HG02884 (cell line): Measurements from ENCODE around the gene ATP6V1E1.
"Not testable (repeated sequence)": the region's sequence is repeated elsewhere in the genome, so short reads cannot be mapped to it uniquely, and the experiment has no call there.

Experiments used
- ATAC-seq: cut with Tn5 transposase; IDR thresholded peaks from one replicate; pipeline ENCODE4 v1.9.1; 2021; ENCODE audit warnings: mild to moderate bottlenecking, moderate library complexity; ENCODE audit not compliant: unreplicated experiment

Gene ATP6V1E1

DNA sequence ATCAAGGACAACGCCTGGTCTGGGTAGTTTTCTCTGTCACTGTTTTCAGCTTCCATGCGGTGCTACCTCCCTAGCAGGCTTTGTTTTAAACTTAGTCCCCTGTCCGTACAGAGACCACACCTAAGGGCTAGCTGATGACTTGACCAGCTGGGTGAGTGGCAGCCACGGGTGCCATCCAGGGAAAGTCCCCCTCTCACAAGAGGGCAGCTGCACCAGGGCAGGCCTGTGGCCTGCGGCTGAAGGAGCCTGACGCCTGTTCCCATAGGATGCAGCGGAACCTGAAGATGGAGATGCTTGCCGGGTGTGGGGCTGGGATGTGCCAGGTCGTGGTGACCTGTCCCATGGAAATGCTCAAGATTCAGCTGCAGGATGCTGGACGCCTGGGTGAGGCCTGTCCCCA is 45.4 kb downstream of the ATP6V1E1 start:
- ATAC-seq: no peak

DNA sequence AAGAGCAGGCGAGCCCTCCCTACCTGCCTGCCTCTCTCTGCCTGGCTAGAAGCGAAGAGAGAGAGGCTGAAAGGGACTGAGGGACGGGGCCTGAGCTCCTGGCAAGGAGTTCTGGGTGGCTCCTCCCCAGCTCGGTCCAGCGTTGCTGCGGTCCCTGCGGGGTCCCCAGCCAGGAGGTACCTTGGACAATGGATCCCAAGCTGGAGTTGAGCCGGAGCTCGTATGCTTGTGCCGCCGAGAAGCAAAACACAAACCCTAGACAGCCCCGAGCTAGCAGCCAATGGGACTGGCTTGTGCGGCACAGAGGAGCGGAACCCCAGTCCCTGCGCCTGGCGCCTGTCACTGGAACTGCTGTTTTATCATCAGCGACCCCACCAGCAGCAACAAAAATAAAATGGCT is 46.9 kb downstream of the ATP6V1E1 start:
- ATAC-seq: no peak

DNA sequence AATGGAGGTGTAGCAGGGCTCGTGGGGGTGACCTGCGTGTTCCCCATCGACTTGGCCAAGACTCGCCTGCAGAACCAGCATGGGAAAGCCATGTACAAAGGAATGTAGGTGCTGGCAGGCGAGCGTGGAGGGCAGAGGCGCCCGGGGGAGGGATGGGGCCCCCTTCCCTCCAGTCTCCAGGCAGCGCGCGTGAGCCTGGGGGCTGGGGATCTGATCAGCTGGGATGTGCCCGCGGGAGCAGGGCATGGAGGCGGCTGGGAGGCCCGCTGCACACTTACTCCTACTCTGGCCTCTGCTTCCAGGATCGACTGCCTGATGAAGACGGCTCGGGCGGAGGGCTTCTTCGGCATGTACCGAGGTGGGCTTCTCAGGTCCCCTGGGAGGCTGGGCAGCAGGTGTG is 47.5 kb downstream of the ATP6V1E1 start:
- no peak for ATAC-seq

DNA sequence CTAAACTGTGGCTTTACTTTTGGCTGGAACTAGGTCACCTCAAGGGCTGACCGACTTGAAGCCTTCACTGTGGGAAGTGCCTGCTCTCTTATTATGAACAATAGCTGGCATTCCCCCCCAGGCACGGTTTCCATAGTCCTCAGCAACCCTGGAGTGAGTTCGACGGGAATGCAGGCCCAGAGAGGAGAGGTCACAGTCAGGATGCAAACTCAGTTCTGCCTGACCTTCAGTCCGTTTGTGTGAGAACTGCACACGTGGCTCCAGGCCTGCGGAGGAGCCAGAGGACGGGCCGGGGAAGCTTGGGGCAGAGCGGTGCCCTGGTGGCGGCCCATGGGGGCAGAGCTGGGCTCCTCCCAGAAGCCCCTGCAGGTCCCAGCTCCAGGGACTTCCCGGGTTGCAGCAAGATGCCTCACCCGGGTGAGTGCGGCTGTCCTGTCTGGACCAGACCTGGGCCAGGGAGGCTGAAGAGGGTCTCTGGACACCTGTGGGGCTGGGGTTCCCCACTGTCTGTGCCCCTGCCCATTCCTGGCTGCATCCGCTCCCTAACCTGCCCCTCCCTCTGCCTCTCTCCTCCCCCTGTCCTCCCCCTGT is 48.0 kb downstream of the ATP6V1E1 start:
- ATAC-seq: no peak

DNA sequence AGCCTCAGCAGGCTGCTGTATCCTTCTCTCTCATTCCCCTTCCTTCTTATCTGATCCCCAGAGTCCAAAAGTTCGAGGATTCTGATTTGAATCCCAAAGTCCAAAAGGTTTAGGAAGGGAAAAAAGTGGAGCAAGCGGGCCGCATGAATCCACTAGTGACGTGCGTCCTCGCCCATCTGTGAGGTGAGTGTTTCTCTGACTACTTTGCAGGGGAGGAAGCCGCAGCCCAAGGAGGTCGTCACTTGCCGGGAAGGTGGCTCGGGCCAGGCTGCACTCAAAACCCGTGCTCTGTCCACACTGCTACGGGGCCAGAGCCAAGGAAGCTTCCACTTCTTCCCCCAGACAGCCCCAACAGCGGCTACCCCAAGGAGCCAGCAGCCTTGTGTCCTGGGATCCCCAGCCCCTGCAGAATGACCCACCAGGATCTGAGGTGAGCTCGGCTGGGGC is 49.0 kb downstream of the ATP6V1E1 start:
- ATAC-seq: no peak

DNA sequence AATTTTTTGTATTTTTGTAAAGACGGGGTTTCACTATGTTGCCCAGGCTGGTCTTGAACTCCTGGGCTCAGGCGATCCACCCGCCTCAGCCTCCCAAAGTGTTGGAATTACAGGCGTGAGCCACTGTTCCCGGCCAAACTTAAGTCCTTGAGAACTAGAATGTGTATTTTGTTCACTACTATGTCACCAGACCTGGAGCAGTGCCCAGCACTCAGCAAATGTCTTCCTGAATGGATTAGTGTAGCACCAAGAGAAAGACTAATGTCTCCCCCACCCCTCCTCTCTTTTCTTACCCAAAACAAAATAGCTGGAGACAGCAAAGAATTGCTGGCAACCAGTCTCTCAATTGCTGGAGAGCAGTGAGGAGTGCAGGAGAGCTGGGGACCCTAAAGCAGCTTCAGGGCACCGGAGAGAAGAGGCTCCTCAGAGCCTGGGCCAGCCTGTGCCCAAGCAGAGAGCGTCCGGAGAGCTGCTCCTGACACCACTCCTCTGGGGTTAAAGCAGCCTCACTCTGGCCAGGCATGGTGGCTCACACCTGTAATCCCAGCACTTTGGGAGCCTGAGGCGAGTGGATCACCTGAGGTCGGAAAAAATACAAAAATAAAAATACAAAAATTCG is 50.3 kb downstream of the ATP6V1E1 start:
- ATAC-seq: no peak

DNA sequence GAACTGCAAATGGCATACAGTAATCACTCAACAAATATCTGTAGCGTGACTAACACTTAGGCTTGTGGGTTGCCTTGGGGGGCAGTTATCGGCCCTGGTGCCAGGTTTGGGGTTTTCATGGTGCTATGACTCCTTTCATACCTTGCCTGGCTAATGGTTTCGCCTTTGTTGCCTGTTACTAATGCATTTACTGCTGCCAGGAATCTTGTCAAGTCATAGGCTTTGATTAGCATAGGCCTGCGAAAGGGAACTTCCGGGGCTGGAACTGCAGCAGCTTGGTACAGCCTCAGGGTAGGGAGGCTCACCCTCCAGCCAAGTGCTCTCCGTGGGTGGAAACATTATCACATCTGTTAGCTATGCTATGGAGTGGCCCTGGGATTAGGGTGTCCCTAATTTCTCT is 52.1 kb downstream of the ATP6V1E1 start:
- no peak for ATAC-seq

DNA sequence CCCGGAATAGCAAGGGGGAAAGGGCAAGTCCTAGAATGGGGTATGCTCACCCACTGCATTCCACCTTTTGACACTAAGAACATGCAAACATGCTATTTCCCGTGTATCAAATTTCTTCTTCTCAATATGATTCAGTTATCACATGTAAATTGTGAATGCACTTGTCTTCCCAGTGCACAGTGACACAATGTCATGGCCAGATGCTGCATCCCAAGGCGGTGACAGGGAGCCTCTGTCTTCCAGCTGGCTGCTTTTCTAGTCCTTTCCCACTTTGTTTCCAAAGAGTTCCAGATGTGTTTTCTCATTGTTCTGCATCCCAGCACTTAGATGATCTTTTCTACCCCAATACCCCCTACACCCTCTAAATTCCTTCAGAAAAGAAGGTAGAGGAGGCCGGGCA is 52.9 kb downstream of the ATP6V1E1 start:
- no peak for ATAC-seq

DNA sequence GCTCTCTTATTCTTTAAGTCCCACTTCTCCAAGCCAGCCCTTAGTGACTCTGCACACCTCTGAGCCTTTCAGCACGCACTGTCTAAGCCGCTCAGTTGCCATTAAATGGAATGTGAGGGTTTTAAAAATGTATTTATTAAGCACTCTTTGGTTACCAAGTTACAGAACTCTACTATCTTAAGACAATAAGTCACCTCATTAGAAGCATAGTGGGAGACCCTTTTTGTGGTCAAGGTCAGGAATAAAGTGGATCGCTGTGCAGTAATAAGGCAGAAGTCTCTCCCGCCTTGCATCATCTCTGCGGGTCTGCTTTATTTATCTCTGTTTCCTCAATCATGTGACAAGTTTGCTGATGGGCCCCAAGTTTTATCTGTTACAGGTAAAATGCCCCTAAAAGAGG is 53.4 kb downstream of the ATP6V1E1 start:
- no peak for ATAC-seq

DNA sequence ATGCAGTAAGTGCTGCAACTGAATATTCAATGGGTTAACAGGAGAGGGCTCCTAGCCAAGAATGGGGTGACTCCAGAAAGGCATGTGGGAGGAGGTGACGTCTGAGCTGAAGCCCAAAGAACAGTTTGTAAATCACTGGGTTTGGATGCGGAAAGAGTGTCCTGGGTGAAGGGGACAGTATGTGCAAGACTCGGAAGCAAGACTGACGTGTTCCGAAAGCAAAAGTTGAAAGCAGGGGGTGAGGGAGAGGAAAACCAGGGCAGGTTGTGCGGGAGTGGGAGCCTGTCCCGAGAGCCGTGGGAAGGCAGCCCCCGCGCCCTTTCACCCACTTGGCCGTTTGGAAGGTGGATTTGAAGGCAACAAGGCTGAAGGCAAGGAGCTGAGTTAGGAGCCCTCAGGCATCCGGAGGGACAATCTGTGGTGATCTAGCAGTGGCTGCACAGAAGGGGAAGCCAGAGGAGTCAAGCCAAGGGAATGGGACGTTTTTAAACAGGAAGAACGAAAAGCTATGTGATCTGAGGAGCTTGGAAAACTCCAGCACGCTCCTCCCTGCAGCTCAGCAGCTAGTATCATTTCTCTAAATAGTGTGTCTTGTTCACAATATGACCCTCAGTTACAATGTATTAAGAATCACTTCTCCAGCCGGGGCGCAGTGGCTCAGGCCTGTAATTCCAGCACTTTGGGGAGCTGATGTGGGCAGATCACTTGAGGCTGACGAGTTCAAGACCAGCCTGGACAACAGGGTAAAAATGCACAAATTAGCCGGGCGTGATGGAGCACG is 57.5 kb downstream of the ATP6V1E1 start:
- no peak for ATAC-seq

DNA sequence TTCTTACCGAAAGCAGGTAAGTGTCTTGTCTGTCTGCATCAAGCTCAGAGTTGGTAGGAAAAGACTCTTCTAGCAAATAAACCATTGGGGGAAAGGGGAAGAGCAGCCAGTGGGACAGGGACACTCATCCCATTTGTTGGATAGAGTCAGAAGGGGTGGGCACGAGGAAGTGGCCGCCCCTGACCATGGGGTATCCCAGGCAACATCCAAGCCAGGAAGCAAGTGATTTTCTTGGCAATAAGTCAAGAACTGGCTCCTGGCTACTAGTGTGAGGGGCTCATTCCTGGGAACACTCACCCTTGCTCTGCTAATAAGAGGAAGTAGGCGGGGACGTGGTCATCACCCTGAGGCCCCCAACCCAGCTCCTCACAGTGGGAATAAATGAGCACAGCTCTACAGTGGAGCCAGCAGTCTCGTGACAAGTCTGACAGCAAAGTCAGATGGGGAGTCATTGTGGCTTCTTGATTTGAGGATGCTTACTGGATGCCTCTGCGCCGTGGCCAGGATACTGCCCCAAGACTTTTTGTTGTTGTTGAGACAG is 58.5 kb downstream of the ATP6V1E1 start:
- no peak for ATAC-seq

DNA sequence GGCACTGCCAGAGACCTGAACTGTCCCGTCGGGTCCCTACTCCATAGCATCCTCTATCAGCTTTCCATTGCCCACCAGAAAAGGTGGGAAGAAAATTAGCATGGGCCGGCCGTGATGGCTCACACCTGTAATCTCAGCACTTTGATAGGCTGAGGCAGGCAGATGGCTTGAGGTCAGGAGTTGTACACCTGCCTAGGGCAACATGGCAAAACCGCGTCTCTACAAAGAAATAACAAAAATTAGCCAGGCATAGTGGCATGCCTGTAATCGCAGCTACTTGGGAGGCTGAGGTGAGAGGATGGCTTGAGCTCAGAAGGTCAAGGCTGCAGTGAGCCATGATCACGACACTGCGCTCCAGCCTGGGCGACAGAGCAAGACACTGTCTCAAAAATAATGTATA is 61.8 kb downstream of the ATP6V1E1 start:
- ATAC-seq: no peak

DNA sequence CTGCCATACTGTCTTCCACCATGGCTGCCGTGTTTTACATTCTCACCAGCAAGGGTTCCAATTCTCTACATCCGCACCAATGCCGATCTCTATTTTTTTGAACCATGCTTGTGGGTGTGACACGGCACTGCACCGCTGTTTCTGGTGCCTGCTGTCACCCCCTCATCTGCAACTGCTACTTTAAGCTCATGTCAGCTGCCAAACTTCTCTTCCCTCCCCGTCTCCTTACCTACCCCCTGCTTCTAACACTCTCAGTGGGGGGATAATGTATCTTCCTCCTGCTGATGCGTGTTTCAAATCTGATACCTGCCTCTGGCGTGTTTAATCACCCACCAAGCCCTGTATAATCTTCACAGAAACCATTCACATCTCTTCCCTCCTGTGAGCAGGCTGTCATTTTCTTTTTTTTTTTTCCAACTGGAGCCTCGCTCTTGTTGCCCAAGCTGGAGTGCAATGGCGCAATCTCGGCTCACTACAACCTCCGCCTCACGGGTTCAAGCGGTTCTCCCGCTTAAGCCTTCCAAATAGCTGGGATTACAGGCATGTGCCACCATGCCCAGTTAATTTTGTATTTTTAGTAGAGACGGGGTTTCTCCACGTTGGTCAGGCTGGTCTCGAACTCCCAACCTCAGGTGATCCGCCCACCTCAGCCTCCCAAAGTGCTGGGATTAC is 62.4 kb downstream of the ATP6V1E1 start:
- ATAC-seq: not testable (repeated sequence)

DNA sequence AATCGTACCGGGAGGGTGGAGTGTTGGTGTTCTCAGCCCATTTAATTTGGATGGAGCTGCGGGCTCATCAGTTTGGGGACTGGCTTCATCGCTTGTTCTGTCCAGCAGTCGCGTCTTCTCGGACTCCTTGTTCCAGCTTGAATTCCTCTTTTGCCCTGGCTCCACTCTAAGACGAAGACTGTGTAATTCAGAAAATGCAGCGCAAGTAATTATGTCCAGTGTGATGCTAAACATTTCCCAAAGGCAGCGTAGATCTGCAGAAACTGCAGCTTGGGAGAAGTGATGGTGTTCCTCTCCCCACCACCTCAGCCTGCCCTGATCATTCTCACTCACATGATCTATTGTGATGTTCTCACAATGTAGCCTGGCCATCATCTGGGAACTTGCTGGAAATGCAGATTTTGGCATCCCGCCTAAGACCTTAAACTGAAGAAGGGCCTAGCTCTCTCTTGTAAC is 64.6 kb downstream of the ATP6V1E1 start:
- no peak for ATAC-seq

DNA sequence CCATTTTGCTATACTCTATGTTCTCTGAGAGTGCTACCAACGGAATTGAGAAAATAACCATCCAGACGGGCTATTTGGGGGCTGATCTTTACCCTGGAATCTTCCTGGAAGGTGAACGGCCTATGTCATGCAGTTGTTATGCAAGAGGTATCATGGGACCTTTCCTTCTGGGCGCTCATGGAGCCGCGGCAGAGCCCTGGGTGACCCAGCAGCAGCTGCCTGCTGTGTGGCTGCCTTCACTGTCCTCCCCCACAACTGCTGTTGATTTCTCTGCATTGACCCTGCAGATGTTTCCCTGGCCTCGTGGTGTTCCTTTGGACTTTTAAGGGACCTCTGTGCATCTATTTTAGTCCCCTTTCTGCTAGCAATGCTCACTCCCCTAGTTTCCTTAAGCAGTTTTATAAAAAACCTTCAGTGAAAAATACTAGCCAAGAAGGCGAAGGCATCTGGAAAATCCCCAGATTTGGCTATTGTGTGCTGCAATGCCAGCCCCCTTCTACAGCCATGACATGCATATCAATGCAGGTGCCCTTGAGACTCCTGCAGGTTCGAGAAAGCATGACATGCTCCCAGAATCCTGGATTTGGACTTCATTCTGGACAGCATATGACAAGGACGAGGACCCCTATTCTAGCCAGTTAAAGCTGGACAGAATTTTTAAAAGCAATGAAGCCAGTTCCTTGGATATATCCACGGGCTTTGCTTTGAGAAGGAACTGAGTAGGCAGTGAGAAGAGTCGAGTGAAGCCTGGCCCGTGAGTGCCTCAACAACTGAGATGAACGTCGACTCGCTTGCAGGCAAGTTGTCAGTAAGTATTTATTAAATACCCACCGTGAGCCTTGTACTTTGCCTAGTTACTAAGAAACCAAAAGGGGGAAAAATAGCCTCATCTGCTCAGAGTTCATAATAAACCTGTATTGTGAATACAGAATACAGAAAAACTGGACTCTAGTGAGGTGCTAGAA is 65.4 kb downstream of the ATP6V1E1 start, which contains the start of gene SLC25A18:
SLC25A18 (plus strand) TSS at position 593 of the 965 bp plus-strand sequence. CDS start 16,447 bp downstream, outside the sequence.
- no peak for ATAC-seq

DNA sequence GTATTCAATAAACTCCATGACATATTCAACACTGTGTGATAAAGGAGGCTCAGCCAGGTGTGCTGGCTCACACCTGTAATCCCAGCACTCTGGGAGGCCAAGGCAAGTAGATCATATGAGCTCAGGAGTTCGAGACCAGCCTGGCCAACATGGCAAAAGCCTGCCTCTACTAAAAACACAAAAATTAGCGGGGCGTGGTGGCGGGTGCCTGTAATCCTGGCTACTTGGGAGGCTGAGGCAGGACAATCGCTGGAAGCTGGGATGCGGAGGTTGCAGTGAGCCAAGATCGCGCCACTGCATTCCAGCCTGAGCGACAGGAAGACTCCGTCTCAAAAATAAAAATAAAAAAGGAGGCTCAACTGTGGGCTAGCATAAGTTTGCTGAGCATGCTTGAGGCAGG is 69.4 kb downstream of the ATP6V1E1 start:
- no peak for ATAC-seq

DNA sequence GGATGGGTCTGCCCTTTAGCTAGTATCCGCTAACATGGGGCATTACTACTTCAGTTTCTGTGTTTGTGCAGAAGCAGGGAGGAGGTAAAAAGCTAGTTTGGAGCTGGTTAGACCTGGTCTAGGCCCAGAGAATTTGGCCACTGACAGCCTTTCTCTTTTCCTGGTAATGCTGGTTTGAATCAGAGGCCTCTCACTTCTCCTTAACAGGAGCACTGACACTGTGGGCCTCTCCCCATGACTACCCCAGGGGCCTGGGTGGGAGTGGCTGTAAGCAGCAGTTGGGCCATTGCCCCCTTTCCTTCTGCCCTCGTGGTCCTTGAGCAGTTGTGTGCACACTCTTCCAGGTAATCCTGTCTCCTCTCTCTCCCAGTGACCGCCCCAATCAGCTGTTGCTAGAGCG is 73.7 kb downstream of the ATP6V1E1 start:
- no peak for ATAC-seq

DNA sequence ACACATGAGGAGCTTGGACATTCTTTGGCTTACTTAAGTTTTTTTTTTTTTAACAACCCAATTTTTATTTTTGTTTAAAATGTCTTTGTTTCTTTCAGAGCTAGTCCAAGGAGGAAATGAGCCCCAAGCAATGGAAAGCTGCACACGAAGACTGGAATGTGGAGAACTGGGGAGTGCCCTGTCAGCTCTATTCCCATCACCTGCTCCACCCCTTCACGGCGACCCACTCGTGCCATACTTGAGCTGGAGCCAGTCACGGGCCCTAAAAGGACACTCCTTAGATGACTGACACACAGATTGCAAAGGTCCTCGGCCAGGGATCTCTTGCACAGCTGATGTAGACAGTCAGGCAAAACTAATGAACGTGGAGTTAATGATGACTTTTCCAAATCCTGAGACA is 75.8 kb downstream of the ATP6V1E1 start:
- ATAC-seq: no peak

DNA sequence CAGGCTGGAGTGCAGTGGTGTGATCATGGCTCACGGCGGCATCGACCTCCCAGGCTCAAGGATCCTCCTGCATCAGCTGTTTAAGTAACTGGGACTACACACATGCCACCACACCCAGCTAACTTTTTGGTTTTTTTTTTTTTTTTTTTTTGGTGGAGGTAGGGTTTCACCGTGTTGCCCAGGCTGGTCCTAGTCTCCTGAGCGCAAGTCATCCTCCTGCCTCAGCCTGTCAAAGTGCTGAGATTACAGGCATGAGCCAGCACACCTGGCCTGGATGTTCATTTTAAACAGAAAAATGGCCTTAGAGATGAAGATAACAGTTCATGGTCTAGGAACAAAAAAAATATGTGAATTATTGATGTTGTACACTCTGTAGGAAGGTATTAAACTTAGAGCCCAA is 78.9 kb downstream of the ATP6V1E1 start:
- ATAC-seq: no peak

DNA sequence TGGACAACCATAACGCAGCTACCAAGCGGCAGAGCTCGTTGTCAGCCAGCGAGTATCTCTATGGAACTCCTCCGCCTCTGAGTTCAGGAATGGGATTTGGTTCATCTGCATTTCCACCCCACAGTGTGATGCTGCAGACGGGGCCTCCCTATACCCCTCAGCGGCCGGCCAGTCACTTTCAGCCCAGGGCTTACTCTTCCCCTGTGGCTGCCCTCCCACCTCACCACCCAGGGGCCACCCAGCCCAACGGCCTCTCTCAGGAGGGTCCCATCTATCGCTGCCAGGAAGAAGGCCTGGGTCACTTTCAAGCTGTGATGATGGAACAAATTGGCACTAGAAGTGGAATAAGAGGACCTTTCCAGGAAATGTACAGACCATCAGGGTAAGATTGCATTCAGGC is 79.4 kb downstream of the ATP6V1E1 start:
- ATAC-seq: no peak
